SW 1271 (cell line): Measurements from ENCODE around the gene VPS26A.

Experiments used
- DNase-seq, 2 experiments: peaks; one replicate each; lab custom pipeline; 2025; lab: John Stamatoyannopoulos, UW

VPS26A gene

GRCh38 chr10:69220507-69220906 lies 96.5 kb downstream of the VPS26A start:
- DNase-seq, result no peak
